Effector CD4-positive, alpha-beta T cell (primary cell): ENCODE results near the gene ANKRD6.

ENCODE experiments used
- DNase-seq: peaks from one replicate; pipeline ENCODE4 v3.0.0-alpha.2; 2020

ANKRD6 gene

DNA sequence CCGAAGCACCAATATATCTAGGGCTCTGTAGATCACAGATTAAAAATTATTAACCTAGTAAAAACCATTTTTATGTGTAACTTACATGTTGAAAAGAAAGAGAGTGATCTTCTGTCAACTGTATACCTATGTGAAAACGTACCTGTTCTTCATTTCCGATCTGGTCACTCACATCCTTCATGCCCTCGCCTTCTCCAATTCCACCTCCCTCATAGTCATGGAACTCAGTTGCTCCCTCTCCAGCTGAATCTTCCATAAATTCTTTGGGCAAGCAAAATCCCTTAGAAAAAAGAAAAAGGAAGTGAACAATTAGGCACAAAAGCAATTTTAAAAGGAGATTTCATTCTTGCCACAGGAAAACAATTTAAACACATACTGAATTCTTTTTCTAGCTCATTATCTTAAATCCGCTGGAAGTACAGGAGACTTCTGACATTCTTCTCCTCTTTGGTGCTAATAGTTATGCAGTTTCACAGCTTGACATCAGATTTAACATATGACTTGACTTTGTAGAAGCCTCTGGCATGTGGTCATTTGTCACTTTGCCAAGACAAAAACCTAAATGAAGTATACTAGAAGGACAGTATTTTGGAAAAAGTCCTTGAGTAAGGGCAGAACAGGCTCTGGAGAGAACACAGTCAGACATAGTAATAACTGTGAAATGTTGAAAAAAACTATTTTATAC lies 235.1 kb downstream of the ANKRD6 start:
- no peak for DNase-seq

DNA sequence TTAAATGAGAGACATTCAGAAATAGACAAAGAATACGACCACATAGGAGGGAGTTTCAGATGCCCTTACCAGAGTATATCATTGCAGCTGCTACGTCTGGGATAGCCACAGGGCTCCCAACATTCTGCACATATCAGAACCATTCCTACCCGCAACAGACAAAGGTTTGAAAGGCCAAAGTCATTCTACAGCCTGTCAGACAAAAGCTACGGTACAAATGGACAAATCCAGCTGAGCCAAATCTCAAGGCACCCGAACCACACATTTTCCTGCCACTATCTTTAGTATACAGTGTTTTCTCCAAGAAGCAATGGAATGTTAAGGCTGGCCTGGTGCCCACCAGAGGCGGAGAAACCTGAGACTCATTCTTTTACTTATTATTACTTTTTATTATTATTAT lies 236.1 kb downstream of the ANKRD6 start:
- no peak for DNase-seq

DNA sequence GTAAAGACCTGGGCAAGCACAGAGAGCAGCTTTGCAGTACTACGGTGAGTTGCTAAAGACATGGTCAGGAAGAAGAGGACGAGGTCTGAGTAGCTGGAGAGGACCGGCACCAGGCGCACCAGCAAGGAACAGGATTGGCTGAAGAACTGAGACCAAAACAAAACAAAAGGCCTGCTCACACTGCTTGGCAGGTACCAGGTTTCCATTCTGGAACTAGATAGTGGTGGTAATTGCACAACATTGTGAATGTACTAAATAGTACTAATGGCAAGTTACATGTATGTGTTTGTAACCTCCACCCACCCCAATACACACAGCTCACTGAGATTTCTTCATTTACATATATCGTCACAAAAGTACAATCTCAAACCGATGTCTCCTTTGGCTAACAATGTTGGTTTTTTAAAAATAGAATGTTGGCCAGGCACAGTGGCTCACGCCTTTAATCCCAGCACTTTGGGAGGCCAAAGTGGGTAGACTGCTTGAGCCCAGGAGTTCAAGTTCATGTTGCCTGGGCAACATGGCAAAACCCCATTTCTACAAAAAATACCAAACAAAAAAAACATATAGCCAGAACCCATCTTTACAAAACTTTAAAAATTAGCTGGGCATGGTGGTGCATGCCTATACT lies 238.1 kb downstream of the ANKRD6 start:
- DNase-seq: no peak

DNA sequence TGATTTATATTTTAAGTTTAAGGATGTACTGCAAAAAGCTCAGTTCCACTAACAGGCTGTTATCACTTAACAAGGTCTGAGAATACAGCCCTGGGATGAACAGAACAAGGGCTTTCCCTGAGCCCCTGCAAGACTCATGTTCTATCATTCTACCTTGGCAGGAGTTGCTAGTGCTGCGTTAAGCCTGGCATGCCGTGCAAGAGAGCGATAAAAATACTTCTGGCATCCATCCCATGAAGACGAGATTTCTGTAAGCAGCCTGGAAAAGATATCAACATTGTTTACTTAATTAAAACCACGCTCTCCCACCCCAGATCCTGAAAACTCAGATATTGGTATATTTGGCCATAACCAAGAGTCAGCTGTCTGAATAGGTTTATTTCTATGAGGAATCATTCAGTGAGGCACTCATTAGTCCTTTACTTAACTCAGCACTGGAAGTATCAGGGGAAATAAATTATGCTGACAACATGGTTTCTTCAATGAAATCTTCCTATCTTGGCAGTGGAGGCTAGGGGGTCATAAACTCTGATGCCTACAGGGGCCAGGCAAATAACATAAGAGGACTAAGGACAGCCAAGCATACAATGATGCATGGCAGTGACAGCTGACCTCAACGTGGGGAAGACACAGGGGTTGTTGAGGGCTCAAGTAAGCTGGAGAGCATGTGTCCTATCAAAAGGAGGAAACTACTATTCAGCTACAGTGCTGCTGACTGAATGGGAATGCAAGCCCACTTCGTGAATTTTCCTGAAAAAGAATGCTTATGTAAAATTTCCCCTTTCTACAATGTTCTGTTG lies 243.2 kb downstream of the ANKRD6 start:
- DNase-seq: no peak

DNA sequence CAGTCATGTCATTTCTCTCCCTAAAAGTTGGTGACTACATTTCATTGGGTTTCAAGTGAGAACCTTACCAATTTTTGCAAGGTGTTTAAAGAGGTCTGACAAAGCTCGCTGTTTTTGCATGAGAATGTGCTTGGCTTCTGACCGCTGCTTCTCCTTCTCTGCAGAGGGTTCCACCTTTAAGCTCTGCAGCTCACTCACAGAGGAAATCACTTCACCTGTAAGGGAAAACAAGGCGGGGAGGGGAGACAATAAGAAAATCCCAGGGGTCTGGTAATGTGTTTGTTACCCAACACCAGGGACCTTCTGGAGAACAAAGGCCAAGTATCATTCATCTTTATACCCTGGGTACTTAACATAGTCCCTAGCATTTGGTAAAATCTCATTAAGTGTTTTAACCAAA lies 245.6 kb downstream of the ANKRD6 start:
- no peak for DNase-seq

DNA sequence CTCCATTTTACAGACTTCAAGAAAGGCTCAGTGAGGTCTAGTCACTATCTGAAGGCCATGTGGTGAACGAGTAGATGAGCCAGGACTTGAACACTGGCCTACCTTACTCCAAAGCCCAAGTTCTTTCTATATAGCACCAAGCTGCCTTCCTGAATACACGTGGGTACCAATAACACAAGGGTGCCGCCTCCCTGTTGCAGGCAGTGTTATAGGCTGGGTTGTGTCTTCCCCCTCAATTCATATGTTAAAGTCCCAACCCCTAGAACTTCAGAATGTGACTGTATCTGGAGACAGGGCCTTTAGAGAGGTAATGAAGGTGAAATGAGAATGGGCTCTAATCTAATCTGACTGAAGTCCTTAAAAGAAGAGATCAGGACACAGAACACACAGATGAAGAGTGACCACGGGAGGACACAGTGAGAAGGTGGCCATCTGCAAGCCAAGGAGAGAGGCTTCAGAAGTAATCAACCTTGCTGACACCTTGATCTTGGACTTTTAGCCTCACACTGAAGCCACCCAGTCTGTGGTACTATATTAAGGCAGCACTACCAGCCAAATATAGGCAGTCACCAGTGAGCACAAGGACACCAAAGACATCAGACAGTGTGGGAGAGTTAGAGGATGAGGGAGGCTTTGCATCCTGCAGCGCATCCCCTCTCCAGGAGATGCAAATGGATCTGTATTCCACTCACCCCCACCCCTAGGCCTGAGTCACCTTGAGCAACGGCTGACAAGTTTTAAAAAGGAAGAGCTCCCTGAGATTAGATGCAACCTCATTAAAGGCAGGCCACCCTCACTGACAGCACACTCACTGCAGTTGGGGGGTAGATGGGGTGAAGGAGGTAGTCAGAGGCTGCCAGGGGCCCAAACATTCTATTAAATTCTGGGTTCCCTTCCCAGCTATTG lies 246.5 kb downstream of the ANKRD6 start:
- DNase-seq: no peak

DNA sequence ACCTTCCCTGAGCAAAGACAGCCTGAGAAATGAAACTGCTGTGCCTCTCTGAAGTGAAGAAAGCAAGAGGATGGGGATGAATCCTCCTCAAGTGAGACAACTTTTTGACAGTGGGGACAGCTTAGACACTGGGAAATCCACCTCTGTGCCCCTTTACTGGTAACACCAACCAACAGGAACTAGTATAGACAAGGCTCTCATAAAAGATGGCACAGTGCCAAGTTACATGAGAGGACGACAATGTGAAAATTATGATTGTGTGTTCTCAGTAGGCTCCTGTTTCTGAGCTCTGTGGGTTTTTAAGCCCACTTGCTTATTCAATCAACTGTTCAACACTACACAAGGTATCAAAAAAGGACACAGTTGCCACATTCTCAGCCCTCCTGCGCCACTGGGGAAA lies 247.2 kb downstream of the ANKRD6 start:
- DNase-seq: no peak

DNA sequence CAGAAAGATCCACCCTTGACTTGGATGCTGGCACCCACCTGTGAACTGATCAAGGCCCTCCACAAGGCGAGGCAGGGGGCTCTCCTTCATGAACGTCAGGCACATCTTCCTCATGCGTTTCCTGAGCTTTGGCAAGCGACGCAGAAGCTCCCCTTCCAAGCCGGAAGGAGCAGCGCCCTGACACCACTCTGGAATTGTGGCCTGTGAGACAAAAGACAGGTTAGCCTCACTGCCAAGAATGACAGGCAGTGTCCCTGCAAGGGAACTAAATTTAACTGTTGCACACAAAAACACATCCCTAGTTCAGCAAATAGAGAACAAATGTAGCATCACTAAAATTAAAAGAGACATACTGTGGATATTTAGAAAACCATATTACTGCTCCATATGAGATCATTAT lies 247.6 kb downstream of the ANKRD6 start:
- DNase-seq: no peak

DNA sequence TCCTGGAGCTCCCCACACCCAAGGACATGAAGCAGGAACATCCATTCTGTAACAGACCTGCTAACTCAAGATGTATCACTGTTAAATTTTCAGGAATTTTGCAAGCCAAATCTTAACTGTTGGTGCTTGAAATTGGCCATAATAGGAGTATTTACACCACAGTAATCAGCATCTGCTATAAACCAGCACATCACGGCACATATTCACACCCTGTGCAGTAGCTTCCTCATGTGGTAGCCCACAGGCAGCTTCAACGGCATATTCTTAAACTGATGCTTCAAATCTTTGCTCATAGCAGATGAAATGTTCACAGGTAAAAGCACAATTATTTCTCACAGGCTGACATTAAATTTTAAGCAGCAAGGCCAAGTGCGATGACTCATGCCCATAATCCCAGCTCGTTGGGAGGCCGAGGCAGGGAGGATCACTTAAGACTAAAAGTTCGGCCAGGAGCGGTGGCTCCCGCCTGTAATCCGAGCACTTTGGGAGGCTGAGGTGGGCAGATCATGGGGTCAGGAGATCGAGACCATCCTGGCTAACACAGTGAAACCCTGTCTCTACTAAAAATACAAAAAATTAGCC lies 249.1 kb downstream of the ANKRD6 start:
- DNase-seq: no peak

DNA sequence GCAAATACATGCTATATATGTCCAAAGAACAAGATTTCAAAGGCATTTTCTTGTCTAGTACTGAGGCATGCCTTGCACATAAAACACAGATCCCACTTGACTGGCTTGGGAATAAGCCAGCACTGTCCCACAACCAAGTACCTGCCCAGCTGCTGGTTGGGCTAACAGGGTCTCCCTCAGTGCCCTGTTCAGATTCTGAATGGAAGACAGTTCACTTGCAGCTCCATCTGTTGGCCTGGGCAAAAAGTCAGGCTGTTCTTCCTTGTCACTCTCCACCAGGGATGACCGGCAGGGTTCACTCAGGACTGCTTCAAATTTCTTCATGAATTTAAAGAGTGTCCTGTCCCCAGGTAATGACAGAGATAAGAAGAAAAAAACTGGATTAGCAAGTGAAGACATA lies 250.0 kb downstream of the ANKRD6 start:
- no peak for DNase-seq
